OCI-LY3 (cell line): ENCODE data around the gene VPS45.

Experiments
- CTCF ChIP-seq: fragments of 200-600, 300-600 bp; sonication (generic); IDR thresholded peaks from 2 replicates; pipeline ENCODE4 v1.5.1; 2014; ENCODE audit warnings: antibody characterized with exemption, low read length, low read depth
- EZH2phosphoT487 ChIP-seq: fragments of 200-600 bp; shearing (Covaris generic); IDR thresholded peaks from 2 replicates; pipeline ENCODE4 v1.6.1; 2018; ENCODE audit warnings: antibody characterized with exemption, mixed run types, low read depth

GRCh38 chr1:150165622-150166612 lies 98.3 kb downstream of the VPS45 start:
- TF ChIP-seq CTCF: peak; percentile 97
- TF ChIP-seq EZH2phosphoT487: no peak
